DMS153 (cell line): ENCODE data around the gene NEGR1.

Experiments
- DNase-seq: peaks from one replicate; lab custom pipeline; 2025; lab: John Stamatoyannopoulos, UW

Gene NEGR1

GRCh38 chr1:71693581-71693980 is 588.8 kb downstream of the NEGR1 start:
- no peak for DNase-seq

- no peak for DNase-seq
Observed at GRCh38 chr1:71689635-71690034, 592.7 kb downstream of the NEGR1 start.

GRCh38 chr1:71687376-71687775 is 595.0 kb downstream of the NEGR1 start:
- DNase-seq: peak; percentile 27

- DNase-seq: no peak
Observed at GRCh38 chr1:71676979-71677925, 605.1 kb downstream of the NEGR1 start.

GRCh38 chr1:71668065-71668464 is 614.3 kb downstream of the NEGR1 start:
- DNase-seq: peak; percentile 47

GRCh38 chr1:71667216-71667615 is 615.1 kb downstream of the NEGR1 start:
- peak; percentile 48 for DNase-seq

GRCh38 chr1:71666609-71667008 is 615.7 kb downstream of the NEGR1 start:
- DNase-seq: no peak

GRCh38 chr1:71660411-71660810 is 621.9 kb downstream of the NEGR1 start:
- no peak for DNase-seq

GRCh38 chr1:71657891-71658679 is 624.3 kb downstream of the NEGR1 start:
- no peak for DNase-seq

GRCh38 chr1:71656902-71657301 is 625.4 kb downstream of the NEGR1 start:
- DNase-seq: no peak

GRCh38 chr1:71655604-71656003 is 626.7 kb downstream of the NEGR1 start:
- DNase-seq: no peak

GRCh38 chr1:71653952-71654351 is 628.4 kb downstream of the NEGR1 start:
- no peak for DNase-seq

GRCh38 chr1:71651214-71651613 is 631.1 kb downstream of the NEGR1 start:
- no peak for DNase-seq

GRCh38 chr1:71650119-71650518 is 632.2 kb downstream of the NEGR1 start:
- no peak for DNase-seq

GRCh38 chr1:71649608-71650007 is 632.7 kb downstream of the NEGR1 start:
- DNase-seq: no peak

GRCh38 chr1:71647513-71648300 is 634.6 kb downstream of the NEGR1 start:
- peak; percentile 40 for DNase-seq

- DNase-seq: no peak
Observed at GRCh38 chr1:71645015-71645414, 637.3 kb downstream of the NEGR1 start.

- DNase-seq: no peak
Observed at GRCh38 chr1:71641903-71642302, 640.4 kb downstream of the NEGR1 start.

- DNase-seq: peak; percentile 66
Observed at GRCh38 chr1:71640998-71641397, 641.3 kb downstream of the NEGR1 start.

GRCh38 chr1:71640116-71640515 is 642.2 kb downstream of the NEGR1 start:
- DNase-seq: no peak

GRCh38 chr1:71638081-71638766 is 644.1 kb downstream of the NEGR1 start:
- no peak for DNase-seq

GRCh38 chr1:71635568-71635967 is 646.8 kb downstream of the NEGR1 start:
- no peak for DNase-seq
